ENCODE measurements around the gene ARCN1.

- TF ChIP-seq CTCF (IDR thresholded peaks at IDR 0.05) (no peak), POLR2A (IDR thresholded peaks at IDR 0.05) (no peak)
Measured at GRCh38 chr11:118560806-118561205, 11.4 kb upstream of the ARCN1 start.
